GM19395 (cell line): ENCODE results near the gene SEC24B.
"Not testable (repeated sequence)": the region's sequence is repeated elsewhere in the genome, so short reads cannot be mapped to it uniquely, and the experiment has no call there.

Experiments
- ATAC-seq: cut with Tn5 transposase; IDR thresholded peaks from one replicate; pipeline ENCODE4 v1.9.1; 2021; ENCODE audit warnings: mild to moderate bottlenecking, moderate library complexity; ENCODE audit not compliant: unreplicated experiment

SEC24B gene

GRCh38 chr4:109432203-109432602 is 1.4 kb upstream of the SEC24B start:
- no peak for ATAC-seq

DNA sequence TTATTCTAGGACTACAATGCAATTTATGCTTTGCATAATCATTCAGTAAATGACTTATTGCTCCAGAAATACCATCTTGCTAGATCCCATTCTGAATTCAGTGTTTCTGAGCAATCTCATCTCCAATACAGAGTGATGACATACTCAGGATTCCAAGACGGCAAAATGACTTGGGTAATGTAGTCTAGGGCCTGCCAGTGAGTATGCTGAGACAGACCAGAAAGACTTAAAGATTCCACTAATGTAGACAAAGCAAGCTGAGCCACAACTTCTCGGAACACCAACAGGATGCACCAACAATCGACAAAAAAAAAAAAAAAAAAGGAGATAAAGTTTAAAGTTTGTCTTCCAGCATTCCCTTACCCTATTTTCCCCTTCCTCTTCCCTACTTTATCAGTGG is 919 bp upstream of the SEC24B start:
- no peak for ATAC-seq

DNA sequence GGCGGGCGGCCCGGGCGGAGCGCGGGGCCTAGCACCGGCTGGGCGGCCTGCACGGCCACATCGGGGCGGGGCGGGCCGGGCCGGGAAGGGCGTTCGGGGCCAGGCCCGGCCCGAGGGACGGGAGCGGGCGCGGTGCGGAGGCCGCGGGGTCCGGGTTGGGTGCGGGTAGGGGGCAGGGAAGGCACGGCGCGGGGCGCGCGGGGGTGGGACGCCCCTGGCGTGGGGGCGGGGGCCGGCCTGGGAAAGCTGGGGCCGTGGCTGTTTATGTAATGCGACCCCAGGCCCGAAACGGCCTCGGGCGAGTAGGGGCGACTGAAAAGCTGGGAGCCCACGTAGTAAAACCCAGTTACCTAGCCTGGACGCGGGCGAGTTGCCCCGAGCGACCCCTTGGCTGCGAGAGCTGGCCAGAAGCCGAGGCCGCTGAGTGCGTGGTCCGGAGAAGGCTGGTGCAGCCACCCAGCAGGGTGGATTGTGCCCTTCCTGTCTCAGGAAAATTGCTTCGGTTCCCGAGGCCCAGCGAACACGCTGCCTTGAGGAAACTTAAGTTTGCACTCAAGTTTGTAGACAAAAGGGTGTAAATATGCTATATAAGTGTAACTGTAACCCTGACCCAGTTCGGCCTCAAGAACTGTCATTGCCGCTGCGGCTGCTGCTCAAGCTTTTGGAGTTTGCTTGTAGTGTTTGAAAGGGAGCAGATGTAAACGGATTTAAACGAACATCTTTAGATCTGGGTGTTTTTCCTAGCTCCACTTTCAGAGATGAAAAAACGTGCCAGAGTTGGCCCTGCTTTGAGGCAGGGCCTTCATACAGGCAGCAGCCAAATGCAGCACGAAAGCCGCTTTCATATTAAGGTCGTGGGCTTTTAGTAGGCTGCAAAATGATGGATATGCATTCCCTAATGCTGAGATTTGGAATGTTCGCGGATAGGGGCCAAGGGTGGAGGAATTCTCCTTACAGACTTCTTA is 674 bp downstream of the SEC24B start:
- ATAC-seq, result peak; percentile 45

DNA sequence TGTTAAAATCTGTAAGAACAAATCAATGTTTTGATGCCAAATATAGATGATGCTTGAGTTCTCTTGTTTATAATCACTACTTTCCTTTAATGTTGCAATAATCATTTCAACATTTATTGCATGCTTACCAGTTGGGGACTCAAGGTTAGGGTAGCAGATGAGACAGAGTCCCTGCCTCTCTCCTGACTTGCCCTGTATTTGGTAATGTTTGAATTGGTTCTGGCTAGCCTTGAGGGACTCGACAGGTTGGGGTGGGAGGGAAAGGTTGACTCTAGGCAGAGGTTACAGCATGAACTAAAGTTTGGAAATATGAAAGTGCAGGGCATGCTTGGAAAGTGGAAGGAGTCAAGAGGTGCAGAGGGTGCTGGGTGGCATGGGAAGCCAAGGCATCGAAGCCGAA is 2.0 kb downstream of the SEC24B start:
- no peak for ATAC-seq

- no peak for ATAC-seq
Observed at GRCh38 chr4:109436504-109436903, 2.9 kb downstream of the SEC24B start.

GRCh38 chr4:109440948-109441347 is 7.3 kb downstream of the SEC24B start:
- ATAC-seq, result no peak

DNA sequence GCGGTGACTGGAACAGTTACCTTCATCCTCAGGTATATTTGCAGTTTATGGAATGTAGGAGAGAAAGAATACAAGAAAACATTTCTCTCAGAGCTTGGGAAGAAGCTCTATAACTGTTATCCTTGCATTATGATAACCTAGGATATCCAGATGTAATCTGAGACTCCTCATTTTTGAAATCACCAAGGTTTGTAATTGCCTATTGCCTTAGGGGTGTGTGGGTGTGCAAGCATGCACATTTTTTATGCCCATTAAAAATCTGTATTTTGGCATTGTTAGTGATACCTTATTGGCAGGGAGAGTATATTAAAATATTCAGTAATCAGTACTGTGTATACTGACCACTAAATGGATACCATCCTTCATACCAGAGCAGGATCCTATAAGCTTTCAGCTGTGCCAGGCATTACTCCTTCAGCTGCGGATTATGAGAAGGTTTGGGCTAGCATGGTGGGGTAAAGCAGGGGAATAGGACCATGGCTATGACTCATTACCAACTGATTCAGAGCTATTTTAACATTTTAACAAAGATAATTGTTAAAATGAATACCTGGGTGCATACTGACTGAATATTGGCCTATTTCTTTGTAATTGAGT is 8.3 kb downstream of the SEC24B start:
- ATAC-seq, result no peak

DNA sequence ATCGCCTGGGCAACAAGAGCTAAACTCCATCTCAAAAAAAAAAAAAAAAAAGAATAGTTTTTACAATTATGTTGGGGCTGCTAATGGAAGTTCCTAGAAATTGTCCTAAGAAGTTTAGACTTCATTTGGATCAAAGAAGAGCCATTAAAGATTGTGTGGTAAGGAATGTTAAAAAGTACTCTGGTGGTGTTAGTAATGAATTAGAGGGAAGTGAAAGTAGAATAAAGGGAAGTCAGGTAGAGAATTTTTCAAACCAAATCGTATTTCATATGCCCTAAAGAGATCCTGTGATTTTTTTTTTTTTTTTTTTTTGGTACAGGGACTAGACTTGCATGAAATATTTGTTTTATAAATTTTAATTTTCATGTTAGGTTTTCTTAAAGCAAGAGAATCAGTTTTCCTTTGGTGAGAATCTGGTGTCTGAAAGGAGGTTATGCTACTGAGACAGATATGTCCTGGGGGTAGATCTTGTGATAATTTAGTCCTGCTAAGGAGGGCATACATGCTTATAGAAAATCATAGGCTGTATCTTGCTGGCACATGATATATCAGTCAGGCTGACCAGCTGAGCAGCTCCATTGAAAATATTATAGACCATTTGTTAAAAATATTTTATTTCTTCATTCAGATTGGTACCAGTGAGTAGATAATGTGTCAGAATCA is 10.7 kb downstream of the SEC24B start:
- peak; percentile 82 for ATAC-seq

DNA sequence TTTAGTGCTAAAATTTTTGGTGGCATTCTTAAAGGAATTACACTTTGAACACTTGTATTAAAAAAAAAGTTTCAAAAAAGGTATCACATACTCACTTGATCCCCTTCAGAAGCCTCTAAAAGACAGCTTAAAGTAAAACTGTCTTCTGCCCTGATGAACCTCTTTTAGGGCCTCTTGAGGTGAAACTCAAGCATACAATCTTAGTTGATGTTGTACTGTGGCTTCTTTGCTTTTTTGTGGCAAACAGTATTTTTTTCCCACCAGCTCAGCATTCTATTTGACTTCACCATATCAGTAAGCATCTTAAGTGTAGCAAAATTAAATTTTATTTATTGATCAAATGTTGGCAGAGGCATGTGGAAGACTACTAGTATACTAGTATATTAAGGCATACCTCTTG is 13.7 kb downstream of the SEC24B start:
- no peak for ATAC-seq

GRCh38 chr4:109451544-109452273 is 18.1 kb downstream of the SEC24B start:
- ATAC-seq, result no peak

DNA sequence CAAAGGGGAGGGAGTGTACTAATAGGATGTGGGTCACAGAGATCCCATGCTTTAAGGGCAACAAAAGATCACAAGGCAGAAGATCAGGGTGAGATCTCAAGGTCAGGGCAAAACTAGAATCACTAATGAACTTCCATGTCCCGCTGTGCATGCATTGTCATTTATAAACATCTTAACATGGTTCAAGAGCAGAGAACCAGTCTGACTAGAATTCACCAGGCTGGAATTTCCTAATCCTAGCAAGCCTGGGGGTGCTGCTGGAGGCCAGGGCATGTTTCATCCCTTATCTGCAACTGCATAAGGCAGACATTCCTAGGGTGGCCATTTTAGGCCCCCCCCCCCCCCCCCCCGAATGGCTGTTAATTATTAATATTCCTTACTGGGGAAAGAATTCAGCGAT is 19.5 kb downstream of the SEC24B start:
- not testable (repeated sequence) for ATAC-seq

GRCh38 chr4:109462297-109462696 is 28.7 kb downstream of the SEC24B start:
- peak; percentile 91 for ATAC-seq

DNA sequence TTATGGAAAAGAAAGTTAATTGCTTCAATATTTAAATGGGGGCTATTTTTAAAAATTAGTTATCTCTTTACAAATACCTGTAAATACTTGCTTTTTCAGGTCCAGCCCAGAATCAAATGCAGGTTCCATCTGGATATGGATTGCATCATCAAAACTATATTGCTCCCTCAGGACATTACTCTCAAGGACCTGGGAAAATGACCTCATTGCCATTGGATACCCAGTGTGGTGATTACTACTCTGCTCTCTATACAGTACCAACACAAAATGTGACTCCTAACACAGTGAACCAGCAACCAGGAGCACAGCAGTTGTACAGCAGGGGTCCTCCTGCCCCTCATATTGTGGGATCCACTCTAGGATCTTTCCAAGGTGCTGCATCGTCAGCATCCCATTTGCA is 29.2 kb downstream of the SEC24B start:
- no peak for ATAC-seq

GRCh38 chr4:109465069-109465468 is 31.5 kb downstream of the SEC24B start:
- no peak for ATAC-seq

DNA sequence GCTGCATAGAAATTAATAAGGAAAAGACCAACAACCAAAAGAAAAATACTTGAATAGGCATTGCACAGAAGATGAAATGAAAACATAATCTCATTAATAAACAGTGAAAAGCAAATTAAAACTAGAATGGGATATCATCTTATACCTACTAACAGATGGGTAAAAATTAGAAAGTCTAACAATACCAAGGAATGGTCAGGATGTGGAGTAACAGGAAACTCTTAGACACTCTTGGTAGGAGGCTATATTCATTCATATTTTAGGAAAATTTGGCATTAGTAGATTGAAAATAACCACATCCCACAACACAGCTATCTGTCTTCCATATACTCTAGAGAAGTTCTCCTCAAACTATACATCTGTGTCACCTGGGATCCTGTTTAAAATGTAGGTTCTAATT is 36.3 kb downstream of the SEC24B start:
- no peak for ATAC-seq

GRCh38 chr4:109472343-109472761 is 38.7 kb downstream of the SEC24B start:
- no peak for ATAC-seq

DNA sequence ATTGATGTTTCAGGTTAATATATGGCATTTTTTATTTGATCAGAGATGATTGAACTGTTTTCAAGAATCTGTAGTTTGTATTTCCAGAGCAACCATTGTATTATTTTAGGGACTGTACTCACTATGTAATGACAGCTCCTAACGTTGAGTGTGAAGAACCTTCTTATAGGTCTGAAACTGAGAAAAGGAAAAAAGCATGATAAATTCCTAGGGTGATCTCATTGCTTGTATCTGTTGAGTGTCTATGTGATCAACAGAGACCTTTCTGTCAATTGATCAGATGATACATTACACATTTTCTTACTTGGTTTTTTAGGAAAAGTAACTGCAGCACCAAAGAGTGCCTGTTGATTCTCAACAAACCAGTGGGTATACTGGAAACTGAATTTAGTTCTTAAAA is 40.2 kb downstream of the SEC24B start:
- no peak for ATAC-seq

DNA sequence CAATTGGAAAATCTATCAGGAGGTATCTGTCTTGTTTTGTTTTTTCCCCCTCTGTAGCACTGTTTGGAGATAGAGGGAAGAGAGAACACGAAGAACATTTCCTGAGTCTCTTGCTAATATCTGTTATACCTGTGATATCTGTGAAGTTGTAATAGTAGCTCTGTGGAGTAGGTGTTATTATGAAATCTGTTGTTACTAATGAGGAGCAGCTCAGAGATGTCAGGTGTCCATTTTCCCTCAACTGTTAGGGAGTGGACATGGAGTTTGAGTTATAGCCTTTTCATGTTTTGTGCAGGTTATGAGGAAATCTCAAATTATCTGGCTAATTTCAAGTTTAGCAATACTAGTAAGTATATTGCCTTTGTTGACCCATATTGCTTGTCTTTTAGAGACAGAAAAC is 52.4 kb downstream of the SEC24B start:
- ATAC-seq, result no peak

DNA sequence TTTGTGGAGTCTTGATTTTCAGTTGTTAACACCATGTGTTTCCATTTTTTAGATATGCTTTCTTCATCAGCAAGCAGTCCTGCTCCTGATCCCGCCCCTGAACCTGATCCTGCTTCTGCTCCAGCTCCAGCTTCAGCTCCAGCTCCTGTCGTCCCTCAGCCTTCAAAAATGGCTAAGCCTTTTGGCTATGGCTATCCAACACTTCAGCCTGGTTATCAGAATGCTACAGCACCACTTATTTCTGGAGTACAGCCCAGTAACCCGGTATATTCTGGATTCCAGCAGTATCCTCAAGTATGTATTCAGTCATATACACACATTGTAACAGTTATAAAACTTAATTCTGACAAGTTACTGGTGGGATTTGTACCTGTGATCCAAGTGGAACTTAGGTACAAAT is 60.9 kb downstream of the SEC24B start:
- no peak for ATAC-seq

- ATAC-seq, result no peak
Observed at GRCh38 chr4:109495514-109495913, 61.9 kb downstream of the SEC24B start.

GRCh38 chr4:109496875-109497274 is 63.3 kb downstream of the SEC24B start:
- no peak for ATAC-seq
